NCI-H2081 (cell line): ENCODE results near the gene FAM170B.

ENCODE experiments used
- DNase-seq, 2 experiments: peaks; one replicate each; lab custom pipeline; 2025; lab: John Stamatoyannopoulos, UW

Gene FAM170B

GRCh38 chr10:49106451-49106850 is 27.4 kb downstream of the FAM170B start:
- no peak for DNase-seq

DNA sequence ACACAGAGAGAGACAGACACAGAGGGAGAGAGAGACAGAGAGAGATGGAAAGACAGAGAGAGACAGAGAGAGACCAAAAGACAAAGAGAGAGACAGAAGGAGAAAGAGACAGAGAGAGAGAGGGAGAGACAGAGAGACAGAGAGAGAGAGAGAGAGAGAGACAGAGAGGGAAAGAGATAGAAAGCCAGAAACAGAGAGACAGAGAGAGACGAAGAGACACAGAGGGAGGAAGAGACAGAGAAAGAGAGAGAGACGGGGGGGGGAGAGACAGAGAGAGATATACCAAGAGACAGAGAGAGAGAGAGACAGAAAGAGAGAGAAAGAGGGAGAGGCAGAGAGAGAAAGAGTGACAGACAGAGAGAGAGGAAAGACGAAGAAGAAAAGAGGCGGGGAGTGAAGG is 28.7 kb downstream of the FAM170B start:
- DNase-seq: no peak

- DNase-seq: no peak
These were observed 29.5 kb downstream of the FAM170B start for GRCh38 chr10:49104323-49104722.

DNA sequence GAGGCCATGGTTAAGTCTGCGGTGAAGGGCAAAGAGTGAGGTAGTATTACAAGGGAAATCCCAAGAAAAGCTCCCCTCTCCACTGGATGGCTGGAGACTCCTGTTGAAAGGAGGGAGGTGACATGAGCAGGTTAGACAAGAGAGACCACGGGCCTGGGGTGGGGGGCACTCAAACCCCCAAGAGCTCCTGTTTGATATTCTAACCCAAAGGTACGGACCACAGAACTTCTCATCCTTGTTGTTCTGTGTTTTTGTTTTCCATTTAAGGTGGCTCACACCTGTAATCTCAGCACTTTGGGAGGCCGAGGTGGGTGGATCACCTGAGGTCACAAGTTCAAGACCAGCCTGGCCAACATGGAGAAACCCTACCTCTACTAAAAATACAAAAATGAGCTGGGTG is 30.1 kb downstream of the FAM170B start:
- no peak for DNase-seq

GRCh38 chr10:49099046-49099445 is 34.8 kb downstream of the FAM170B start:
- no peak for DNase-seq

DNA sequence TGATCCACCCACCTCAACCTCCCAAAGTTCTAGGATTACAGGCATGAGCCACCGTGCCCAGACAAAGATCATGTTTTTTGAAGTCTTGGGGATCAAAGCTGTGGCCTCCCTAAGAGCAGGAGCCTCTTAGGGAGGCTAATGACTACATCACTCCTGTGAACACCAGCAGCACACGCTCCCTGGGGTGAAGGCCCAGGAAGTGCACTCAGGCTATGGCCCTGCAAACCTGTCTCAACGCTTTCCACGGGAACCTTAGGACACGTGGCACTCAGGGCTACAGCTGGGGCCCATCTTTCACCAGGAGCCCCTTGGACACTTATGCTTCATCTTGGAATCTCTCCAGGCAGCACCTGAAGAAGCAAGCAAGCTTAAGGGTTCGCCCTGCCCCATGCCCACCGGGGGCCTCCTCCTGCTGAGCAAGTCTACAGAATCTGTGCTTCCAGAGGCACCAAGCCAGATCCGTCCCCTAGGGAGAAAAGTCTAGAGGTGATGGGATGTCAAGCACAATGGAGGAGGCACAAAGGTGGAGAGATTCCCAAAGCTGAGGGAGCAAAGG is 36.9 kb downstream of the FAM170B start:
- DNase-seq: no peak

DNA sequence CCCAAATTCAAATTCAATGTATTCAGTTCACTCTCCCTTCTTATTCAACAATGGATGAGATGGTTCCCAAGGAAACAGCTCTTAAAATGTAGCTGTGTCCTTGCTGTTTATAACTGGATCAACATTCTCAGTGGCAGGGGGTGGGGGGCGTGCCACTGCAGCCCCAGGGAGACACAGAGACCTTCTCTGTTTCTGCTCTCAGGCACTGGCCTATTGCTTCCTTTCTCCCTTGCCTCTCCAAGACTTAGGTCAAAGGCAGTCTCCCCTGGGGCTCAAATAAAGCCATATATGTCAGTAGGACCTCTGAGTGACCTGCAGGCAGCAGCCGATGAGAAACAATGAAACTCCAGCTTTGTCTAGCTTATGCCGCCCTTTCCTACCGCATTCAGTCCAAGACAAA is 39.2 kb downstream of the FAM170B start:
- DNase-seq: no peak

DNA sequence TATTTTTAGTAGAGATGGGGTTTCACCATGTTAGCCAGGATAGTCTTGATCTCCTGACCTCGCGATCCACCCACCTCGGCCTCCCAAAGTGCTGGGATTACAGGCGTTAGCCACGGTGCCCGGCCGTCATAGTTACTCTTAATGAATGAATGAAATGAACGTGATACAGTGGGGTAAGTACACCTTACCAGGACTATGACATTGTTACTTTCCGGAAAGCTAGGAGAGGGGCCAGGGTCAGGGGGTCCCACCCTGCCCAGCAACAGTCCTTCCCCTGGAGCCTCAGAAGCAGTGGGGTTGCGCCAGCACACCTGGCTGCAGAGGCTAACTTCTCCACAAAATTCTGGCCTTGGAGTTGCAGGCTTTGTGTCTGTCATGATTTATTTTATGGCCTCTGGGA is 39.9 kb downstream of the FAM170B start:
- DNase-seq: no peak

GRCh38 chr10:49092477-49092876 is 41.3 kb downstream of the FAM170B start:
- DNase-seq: no peak

- DNase-seq: no peak
These were observed 42.2 kb downstream of the FAM170B start for GRCh38 chr10:49091450-49092210.

DNA sequence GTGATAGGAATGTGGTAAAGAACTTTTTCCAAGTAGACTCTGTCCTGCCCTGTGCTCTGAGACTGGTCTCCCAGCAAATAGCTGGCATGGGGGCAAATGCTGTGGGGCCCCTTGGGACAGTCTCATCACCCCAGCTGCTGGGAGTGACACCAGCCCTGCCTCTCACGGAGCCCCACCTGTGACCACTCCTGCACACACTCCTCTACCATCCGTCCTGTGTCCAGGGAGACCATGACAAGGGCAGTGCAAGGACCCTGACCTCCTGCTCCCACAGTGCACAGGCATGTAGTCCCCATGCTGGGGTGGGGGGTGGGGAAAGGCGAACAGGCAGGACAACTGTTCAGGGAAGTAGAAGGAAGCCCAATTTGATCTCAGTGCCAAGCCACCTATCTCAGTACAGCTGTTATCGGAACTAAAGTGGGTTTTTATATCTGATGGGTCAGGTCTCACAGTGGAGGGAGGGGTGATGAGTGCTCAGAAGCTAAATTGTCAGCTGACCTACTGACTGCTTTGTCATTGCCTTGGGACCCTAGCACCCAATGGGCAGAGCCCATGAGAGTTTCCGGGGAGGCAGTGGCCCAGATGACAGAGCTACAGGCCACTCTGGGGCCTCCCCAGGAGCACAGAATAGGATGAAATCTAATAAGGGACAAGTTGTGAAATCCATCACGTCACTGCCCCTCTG is 43.0 kb downstream of the FAM170B start:
- no peak for DNase-seq

GRCh38 chr10:49090189-49090575 is 43.6 kb downstream of the FAM170B start:
- DNase-seq: no peak

GRCh38 chr10:49089557-49090188 is 44.1 kb downstream of the FAM170B start:
- DNase-seq: no peak

- DNase-seq: no peak
These were observed 44.7 kb downstream of the FAM170B start for GRCh38 chr10:49089152-49089551.

GRCh38 chr10:49086889-49087288 is 46.9 kb downstream of the FAM170B start:
- no peak for DNase-seq

GRCh38 chr10:49083261-49083660 is 50.6 kb downstream of the FAM170B start:
- no peak for DNase-seq

DNA sequence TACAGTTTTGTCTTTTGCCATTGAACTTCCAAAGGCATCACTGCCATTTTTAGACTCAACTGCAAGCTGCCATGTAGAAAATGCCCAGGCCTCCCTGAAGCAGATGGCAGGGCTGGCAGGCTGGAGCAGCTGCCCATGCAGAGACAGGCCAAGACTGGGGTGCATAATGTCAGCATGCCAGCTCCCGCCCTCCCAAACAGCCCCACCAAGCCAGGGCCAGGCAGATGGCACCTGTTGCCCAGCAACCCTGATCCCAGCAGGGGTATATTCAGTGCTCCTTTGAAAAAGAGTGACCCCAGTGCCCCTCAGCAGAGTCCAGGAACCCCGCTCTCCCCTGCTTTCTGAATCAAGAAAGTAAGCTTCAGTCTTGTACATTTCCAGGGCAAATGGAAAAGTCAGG is 51.1 kb downstream of the FAM170B start:
- DNase-seq: peak in 1 of 2 experiments; percentile 25

GRCh38 chr10:49081547-49082275 is 52.1 kb downstream of the FAM170B start:
- DNase-seq: no peak
